Loucy (cell line): Measurements from ENCODE around the gene EHBP1L1.

Experiments used
- H2AFZ ChIP-seq: fragments of 200-600 bp; sonication (generic); 2 replicates; pipeline ENCODE4 v1.6.0; 2016; ENCODE audit warnings: antibody characterized with exemption, mild to moderate bottlenecking, low read length, moderate library complexity
- H3F3A ChIP-seq: fragments of 200-600 bp; 2 replicates; pipeline ENCODE4 v1.6.0; 2016; ENCODE audit warnings: antibody characterized with exemption, low read depth, mild to moderate bottlenecking
- H3K27me3 ChIP-seq: fragments of 200-600 bp; sonication (generic); 2 replicates; pipeline ENCODE4 v1.6.1; 2014; ENCODE audit warnings: low read length, mild to moderate bottlenecking; ENCODE audit not compliant: insufficient read depth, poor library complexity, severe bottlenecking
- H3K36me3 ChIP-seq: fragments of 200-600 bp; sonication (generic); 2 replicates; pipeline ENCODE4 v1.6.1; 2016; ENCODE audit warnings: low read length; ENCODE audit not compliant: insufficient read depth
- H3K4me1 ChIP-seq: fragments of 200-600 bp; sonication (generic); 2 replicates; pipeline ENCODE4 v1.5.1; 2014; ENCODE audit warnings: low read length, mild to moderate bottlenecking; ENCODE audit not compliant: insufficient read depth, poor library complexity, severe bottlenecking
- H3K4me2 ChIP-seq: fragments of 200-600 bp; sonication (generic); 2 replicates; pipeline ENCODE4 v1.6.0; 2014; ENCODE audit warnings: antibody characterized with exemption, low read length, low read depth, mild to moderate bottlenecking; ENCODE audit not compliant: poor library complexity, severe bottlenecking
- H3K4me3 ChIP-seq: fragments of 200-600 bp; sonication (generic); 2 replicates; pipeline ENCODE4 v1.5.1; 2014; ENCODE audit warnings: low read length, mild to moderate bottlenecking, mixed read lengths; ENCODE audit not compliant: poor library complexity, severe bottlenecking
- H3K79me2 ChIP-seq: fragments of 200-600 bp; sonication (generic); 2 replicates; pipeline ENCODE4 v1.6.1; 2014; ENCODE audit warnings: low read length; ENCODE audit not compliant: insufficient read depth
- H3K9ac ChIP-seq: fragments of 200-600 bp; sonication (generic); 2 replicates; pipeline ENCODE4 v1.6.0; 2014; ENCODE audit warnings: mild to moderate bottlenecking, low read depth, low read length, moderate library complexity; ENCODE audit not compliant: poor library complexity, severe bottlenecking
- H3K9me2 ChIP-seq: fragments of 200-600 bp; sonication (generic); replicated peaks from 2 replicates; pipeline ENCODE4 v1.6.1; 2016; ENCODE audit warnings: low read depth, low read length, mixed read lengths
- H3K9me3 ChIP-seq: fragments of 200-600 bp; sonication (generic); 2 replicates; pipeline ENCODE4 v1.6.1; 2014; ENCODE audit warnings: mild to moderate bottlenecking, antibody characterized with exemption, low read length, low read depth; ENCODE audit not compliant: insufficient read depth
- H4K20me1 ChIP-seq: fragments of 200-600 bp; sonication (generic); 2 replicates; pipeline ENCODE4 v1.6.0; 2014; ENCODE audit warnings: antibody characterized with exemption, low read length, mild to moderate bottlenecking; ENCODE audit not compliant: insufficient read depth, poor library complexity, severe bottlenecking
- CTCF ChIP-seq: fragments of 200-600 bp; sonication (generic); conservative IDR thresholded peaks from 2 replicates; pipeline ENCODE4 v1.5.1; 2014; ENCODE audit warnings: mild to moderate bottlenecking, antibody characterized with exemption, low read length
- EZH2phosphoT487 ChIP-seq: fragments of 200-600 bp; IDR thresholded peaks from 2 replicates; pipeline ENCODE4 v1.6.1; 2018; ENCODE audit warnings: antibody characterized with exemption, mild to moderate bottlenecking, moderate library complexity, borderline replicate concordance

EHBP1L1 gene

GRCh38 chr11:65624931-65625627, 49.2 kb downstream of the EHBP1L1 start:
- no peaks in the 10 kb centered on the region for H4K20me1 ChIP-seq
- H3K36me3 ChIP-seq, result peaks cover 59% of the 10 kb centered on the region; the same call in 1 of the 2 replicates
- H3K9ac ChIP-seq, result no peak overlapping the region
- H3K27me3 ChIP-seq, result no peaks in the 10 kb centered on the region
- H3K9me2 ChIP-seq, result no peaks in the 10 kb centered on the region
- no peak overlapping the region for H2AFZ ChIP-seq
- H3K4me3 ChIP-seq, result no peak overlapping the region
- H3K79me2 ChIP-seq, result peaks cover 8% of the 10 kb centered on the region; the same call in 1 of the 2 replicates
- no peaks in the 10 kb centered on the region for H3F3A ChIP-seq
- H3K4me1 ChIP-seq, result no peaks in the 10 kb centered on the region
- H3K4me2 ChIP-seq, result no peak overlapping the region
- H3K9me3 ChIP-seq, result no peaks in the 10 kb centered on the region
- TF ChIP-seq EZH2phosphoT487, result no peak
- no peak for TF ChIP-seq CTCF

GRCh38 chr11:65625628-65626342, 49.9 kb downstream of the EHBP1L1 start:
- Histone ChIP-seq H2AFZ (no peak overlapping the region), H4K20me1 (no peaks in the 10 kb centered on the region), H3K4me3 (no peak overlapping the region), H3K36me3 (peaks cover 56% of the 10 kb centered on the region; the same call in 1 of the 2 replicates), H3K9me2 (no peaks in the 10 kb centered on the region), H3K27me3 (no peaks in the 10 kb centered on the region), H3K79me2 (peaks cover 2% of the 10 kb centered on the region; the same call in 1 of the 2 replicates), H3K9me3 (no peaks in the 10 kb centered on the region), H3K4me1 (no peaks in the 10 kb centered on the region), H3K9ac (no peak overlapping the region), H3F3A (no peaks in the 10 kb centered on the region), H3K4me2 (no peak overlapping the region)
- TF ChIP-seq CTCF, result peak; percentile 62
- no peak for TF ChIP-seq EZH2phosphoT487

- Histone ChIP-seq H4K20me1 (no peaks in the 10 kb centered on the region), H3K9me3 (no peaks in the 10 kb centered on the region), H3K9me2 (no peaks in the 10 kb centered on the region), H3K79me2 (no peaks in the 10 kb centered on the region), H3F3A (no peaks in the 10 kb centered on the region), H3K4me3 (no peak overlapping the region), H2AFZ (no peak overlapping the region), H3K4me2 (no peak overlapping the region), H3K4me1 (no peaks in the 10 kb centered on the region), H3K27me3 (no peaks in the 10 kb centered on the region), H3K36me3 (peaks cover 56% of the 10 kb centered on the region; the same call in 1 of the 2 replicates), H3K9ac (no peak overlapping the region)
- TF ChIP-seq EZH2phosphoT487 (no peak), CTCF (no peak)
Observed at GRCh38 chr11:65627202-65627601, 51.3 kb downstream of the EHBP1L1 start.
